Heart left ventricle (tissue), 13 donors: ENCODE results near the gene DYNC1H1.

Source experiments
- POLR2A ChIP-seq, 2 donors: fragments of 450-650 bp; IDR thresholded peaks; one replicate each; pipeline ENCODE4 v1.6.1; 2017; ENCODE audit warnings: antibody characterized with exemption in 2 of 2, mild to moderate bottlenecking in 2 of 2, moderate library complexity in 2 of 2
- TF ChIP-seq, protein P1 (sequence below), 12 donors: fragments of 200-600 bp; sonication (generic) in 4 of 12; IDR thresholded peaks; one replicate each; pipeline versions ENCODE4 v1.5.0 to v1.8.0; 2018 to 2022; ENCODE audit warnings: antibody characterized with exemption in 12 of 12, mild to moderate bottlenecking in 5 of 12
- donor health status: ischemic (EF 13 %, LVEDD 7.1; RV severe dilation, severe dysfunction).
- donor health status: DM: no; HTN: yes; CAD: no.
- donor health status: DM: no; HTN: no; CAD: no.
- donor health status: ischemic (EF 25% LVEDD 6.9; RV normal size, moderate dysfunction).
- donor health status: ischemic (EF 25% LVEDD 5.7; RV mildly dilated, moderate dysfunction).
- donor health status: ischemic (EF 35%, LVEDD 5.7; RV mildly dilated, moderate dysfunction).
- donor health status: nonischemic (EF 11% LVEDD 7.7; RV severe dilation, severe dysfunction).
- donor health status: DM: yes; HTN: yes; CAD: no.
- donor health status: PGD.
- donor health status: ischemic (EF 29% LVEDD 5.4; RV normal size, mild dysfunction).
- donor health status: nonischemic (EF 23%, LVEDD 6.1; RV moderate dilation, normal function).

DNA sequence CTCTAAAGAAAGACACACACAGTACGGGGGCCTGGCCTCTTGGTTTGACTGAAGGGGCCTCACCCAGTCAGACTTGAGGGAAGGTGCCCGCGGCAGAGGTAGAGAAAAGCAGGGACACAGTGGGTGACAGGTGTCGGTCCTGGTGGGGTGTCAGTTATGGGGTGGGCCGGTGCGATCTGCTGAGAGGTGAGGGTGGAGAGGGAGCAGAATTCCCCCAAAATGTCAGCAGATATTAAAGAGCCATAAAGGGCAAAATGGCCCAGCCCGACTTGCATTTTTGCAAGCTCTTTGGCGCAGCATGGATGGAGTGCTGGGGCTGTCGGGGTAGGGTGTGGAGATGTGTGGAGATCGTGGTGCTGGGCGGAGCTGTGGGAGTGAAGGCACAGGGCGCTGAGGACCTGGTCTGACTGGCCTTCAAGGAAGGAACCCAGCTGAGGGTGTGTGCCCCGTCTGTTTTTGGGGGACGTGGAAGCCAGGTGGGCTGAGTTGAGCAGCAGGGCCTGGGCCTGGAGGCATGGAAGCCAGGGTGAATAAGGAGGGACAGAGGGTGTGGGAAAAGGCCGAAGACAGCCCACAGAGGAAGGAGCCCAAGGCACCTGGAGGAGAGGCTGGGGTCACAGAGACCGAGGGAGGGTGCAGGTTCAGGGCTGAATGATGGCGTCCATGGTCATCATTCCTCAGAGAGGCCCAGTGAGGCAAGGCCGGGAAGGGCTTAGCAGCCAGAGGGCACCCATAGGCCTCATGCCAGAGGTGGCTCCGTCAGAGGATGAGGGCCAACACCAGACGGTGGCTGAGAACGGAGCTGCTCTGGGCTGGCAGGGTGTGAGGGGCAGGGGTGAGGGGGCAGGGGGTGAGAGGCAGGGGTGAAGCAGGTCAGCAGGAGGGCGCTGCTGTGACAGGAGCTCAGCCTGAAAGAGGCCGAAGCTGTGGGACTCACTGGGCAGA lies 48.2 kb upstream of the DYNC1H1 start:
- TF ChIP-seq, protein P1, sequence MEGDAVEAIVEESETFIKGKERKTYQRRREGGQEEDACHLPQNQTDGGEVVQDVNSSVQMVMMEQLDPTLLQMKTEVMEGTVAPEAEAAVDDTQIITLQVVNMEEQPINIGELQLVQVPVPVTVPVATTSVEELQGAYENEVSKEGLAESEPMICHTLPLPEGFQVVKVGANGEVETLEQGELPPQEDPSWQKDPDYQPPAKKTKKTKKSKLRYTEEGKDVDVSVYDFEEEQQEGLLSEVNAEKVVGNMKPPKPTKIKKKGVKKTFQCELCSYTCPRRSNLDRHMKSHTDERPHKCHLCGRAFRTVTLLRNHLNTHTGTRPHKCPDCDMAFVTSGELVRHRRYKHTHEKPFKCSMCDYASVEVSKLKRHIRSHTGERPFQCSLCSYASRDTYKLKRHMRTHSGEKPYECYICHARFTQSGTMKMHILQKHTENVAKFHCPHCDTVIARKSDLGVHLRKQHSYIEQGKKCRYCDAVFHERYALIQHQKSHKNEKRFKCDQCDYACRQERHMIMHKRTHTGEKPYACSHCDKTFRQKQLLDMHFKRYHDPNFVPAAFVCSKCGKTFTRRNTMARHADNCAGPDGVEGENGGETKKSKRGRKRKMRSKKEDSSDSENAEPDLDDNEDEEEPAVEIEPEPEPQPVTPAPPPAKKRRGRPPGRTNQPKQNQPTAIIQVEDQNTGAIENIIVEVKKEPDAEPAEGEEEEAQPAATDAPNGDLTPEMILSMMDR (IDR thresholded peaks at IDR 0.05), result no peak
- TF ChIP-seq POLR2A (IDR thresholded peaks at IDR 0.05), result no peak
